Measurements from ENCODE around the gene CHIT1. TPM values are rescaled to one million over a fixed set of nuclear protein-coding genes. Genes with fewer than 3 reads are reported as not detected.

CHIT1 gene
- total and polyA plus RNA-seq, 2 of the 8 experiments (the other 6 are each of a cell fraction or from before 2014, with no cell fraction given), result not detected

- CTCF ChIA-PET (ENCODE audit: partially characterized antibody), result interaction anchor here (1.1 to 16.8 kb wide), 14 partner anchors 8 to 133 kb away, joined by 3 to 511 read pairs (median 9); partner anchors contain the start of genes ADORA1, MYBPH and MYOG
- TF ChIP-seq EP300 (IDR thresholded peaks at IDR 0.05; ENCODE audit: borderline replicate concordance in 1 of 2, low read depth in 2 of 2, low read length in 2 of 2), result no peak
- TF ChIP-seq YY1 (IDR thresholded peaks at IDR 0.05; ENCODE audit: low read depth, low read length), result no peak
- no peak for TF ChIP-seq TAF1 (IDR thresholded peaks at IDR 0.05; ENCODE audit: low read depth, low read length)
- TF ChIP-seq SP2 (IDR thresholded peaks at IDR 0.05; ENCODE audit: low read length), result no peak
- no peak for TF ChIP-seq FOSL1 (IDR thresholded peaks at IDR 0.05; ENCODE audit: insufficient read depth, low read depth, low read length)
- no peak for TF ChIP-seq BCL11A (IDR thresholded peaks at IDR 0.05; ENCODE audit: low read depth in 2 of 2, low read length in 2 of 2)
- TF ChIP-seq MAFK (IDR thresholded peaks at IDR 0.05; ENCODE audit: low read depth, low read length), result no peak
Measured at GRCh38 chr1:203167913-203168200, 61.6 kb downstream of the CHIT1 start.

More at GRCh38 chr1:203167913-203168200, 61.6 kb downstream of the CHIT1 start:
- H3K27ac ChIP-seq (ENCODE audit: low read depth, low read length), result no peak overlapping the region
- no peak overlapping the region for H3K14ac ChIP-seq (ENCODE audit: insufficient read length)
- H3K36me3 ChIP-seq (ENCODE audit: control insufficient read depth in 2 of 4, insufficient read depth in 4 of 4, low read length in 3 of 4), result no peaks in the 10 kb centered on the region
- H2AFZ ChIP-seq (ENCODE audit: low read length), result no peak overlapping the region
- H3K27me3 ChIP-seq (replicated peaks in 1 of 4; ENCODE audit: control insufficient read depth in 3 of 4, extremely low read depth in 1 of 4, insufficient read depth in 3 of 4, low read length in 3 of 4), result no peaks in the 10 kb centered on the region
- H2BK15ac ChIP-seq (ENCODE audit: low read length), result no peak overlapping the region
- H3K4me3 ChIP-seq (ENCODE audit: extremely low read depth in 1 of 4, insufficient read depth in 2 of 4, low read depth in 3 of 4, low read length in 4 of 4), result no peak overlapping the region
- no peak for FAIRE-seq
- no peaks in the 10 kb centered on the region for H4K20me1 ChIP-seq (replicated peaks in 1 of 2; ENCODE audit: control insufficient read depth in 1 of 2, insufficient read depth in 2 of 2, low read length in 2 of 2)
- H3K23me2 ChIP-seq (ENCODE audit: low read depth, low read length), result no peaks in the 10 kb centered on the region
- WGBS, 2 experiments (ENCODE audit: extremely low coverage in 1 of 2, insufficient coverage in 1 of 2, insufficient read length in 1 of 2, insufficient replicate concordance in 2 of 2, low coverage in 1 of 2, low lambda C conversion rate in 2 of 2, missing lambda C conversion rate in 1 of 2), result 100% methylated on average over 1 of the region's 5 CpGs; no CpG with 5 or more reads in 1 of the 2 experiments
- H3K4me2 ChIP-seq (ENCODE audit: insufficient read depth in 1 of 2, low read depth in 2 of 2, low read length in 2 of 2), result no peak overlapping the region
- H2AK5ac ChIP-seq (ENCODE audit: low read depth, low read length), result no peak overlapping the region
- H3K4ac ChIP-seq (replicated peaks; ENCODE audit: insufficient read length, low read depth, low read length), result no peak overlapping the region
- H2BK5ac ChIP-seq (ENCODE audit: low read depth, low read length), result no peak overlapping the region
- no peak overlapping the region for H3K56ac ChIP-seq (replicated peaks; ENCODE audit: insufficient read length, low read depth, low read length)
- no peak overlapping the region for H2BK20ac ChIP-seq (ENCODE audit: low read length)
- no peaks in the 10 kb centered on the region for H3K79me2 ChIP-seq (ENCODE audit: control insufficient read depth in 1 of 2, insufficient read depth in 2 of 2, low read length in 2 of 2)
- no peak overlapping the region for H4K8ac ChIP-seq (ENCODE audit: extremely low read depth, insufficient read depth, low read length)
- no peak overlapping the region for H2BK12ac ChIP-seq (ENCODE audit: low read depth, low read length)
- POLR2A ChIA-PET (ENCODE audit: partially characterized antibody), result no interaction called here
- no peak overlapping the region for H4K5ac ChIP-seq (ENCODE audit: insufficient read length, low read depth, low read length)
- H2BK120ac ChIP-seq (replicated peaks; ENCODE audit: low read depth, low read length), result no peak overlapping the region
- no peak for DNase-seq (ENCODE audit: low read depth in 1 of 2, low spot score in 2 of 2)
- peaks cover 0 to 1% (median 0%) of the 10 kb centered on the region in 4 experiments; a peak in 2 of 7 replicates for H3K4me1 ChIP-seq (replicated peaks in 1 of 4; ENCODE audit: control insufficient read depth in 3 of 4, insufficient read depth in 4 of 4, low read length in 3 of 4)
- no peak overlapping the region for H3K9ac ChIP-seq (replicated peaks in 1 of 4; ENCODE audit: extremely low read depth in 1 of 4, low read depth in 3 of 4, low read length in 3 of 4)
- no peak overlapping the region for H3K23ac ChIP-seq (ENCODE audit: insufficient read length)
- H3K79me1 ChIP-seq (ENCODE audit: low read depth, low read length), result no peaks in the 10 kb centered on the region
- no peak overlapping the region for H4K91ac ChIP-seq (replicated peaks; ENCODE audit: insufficient read length, low read length)
- H3K18ac ChIP-seq (ENCODE audit: extremely low read depth, low read length), result no peak overlapping the region
- H3K9me3 ChIP-seq (ENCODE audit: insufficient read depth in 2 of 2, low read depth in 1 of 2, low read length in 1 of 2), result no peaks in the 10 kb centered on the region

All from H1 (cell line).